NCI-H748 (cell line): ENCODE measurements around the gene WDR64.

Experiments
- DNase-seq: peaks from one replicate; lab custom pipeline; 2025; ENCODE audit not compliant: unreplicated experiment; lab: John Stamatoyannopoulos, UW

The WDR64 gene

GRCh38 chr1:241630899-241631298, 21.2 kb upstream of the WDR64 start:
- no peak for DNase-seq

GRCh38 chr1:241631674-241632073, 20.4 kb upstream of the WDR64 start:
- DNase-seq, result no peak

GRCh38 chr1:241632987-241633386, 19.1 kb upstream of the WDR64 start:
- DNase-seq, result no peak

DNA sequence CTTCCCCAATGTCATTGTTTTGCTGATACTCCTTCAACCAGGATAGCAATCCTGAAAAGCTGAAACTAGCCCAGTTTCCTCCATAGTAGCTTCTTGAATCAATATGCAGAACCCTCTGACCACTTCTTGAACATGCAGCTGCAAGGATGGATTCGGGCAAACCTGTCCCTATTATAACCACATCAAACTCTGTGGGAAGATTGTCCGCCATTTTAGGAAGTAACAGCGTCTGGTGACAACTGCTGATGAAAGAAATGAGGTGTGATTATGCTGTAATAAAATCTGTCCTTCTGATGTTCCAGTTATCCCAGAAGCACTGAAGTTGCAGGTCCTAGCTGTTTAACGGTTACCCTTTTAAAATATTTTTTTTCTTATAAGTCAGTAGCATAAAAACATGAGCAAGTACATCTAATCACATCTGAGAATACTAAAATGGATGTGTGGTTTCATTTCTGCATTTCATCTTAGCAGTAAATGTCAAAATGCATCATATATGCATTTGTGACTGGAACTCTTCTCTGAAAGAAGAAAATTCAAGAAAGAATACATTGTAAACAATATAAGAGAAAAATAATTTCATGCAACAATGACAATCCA, 16.4 kb upstream of the WDR64 start:
- no peak for DNase-seq

GRCh38 chr1:241636291-241636690, 15.8 kb upstream of the WDR64 start:
- DNase-seq, result no peak

DNA sequence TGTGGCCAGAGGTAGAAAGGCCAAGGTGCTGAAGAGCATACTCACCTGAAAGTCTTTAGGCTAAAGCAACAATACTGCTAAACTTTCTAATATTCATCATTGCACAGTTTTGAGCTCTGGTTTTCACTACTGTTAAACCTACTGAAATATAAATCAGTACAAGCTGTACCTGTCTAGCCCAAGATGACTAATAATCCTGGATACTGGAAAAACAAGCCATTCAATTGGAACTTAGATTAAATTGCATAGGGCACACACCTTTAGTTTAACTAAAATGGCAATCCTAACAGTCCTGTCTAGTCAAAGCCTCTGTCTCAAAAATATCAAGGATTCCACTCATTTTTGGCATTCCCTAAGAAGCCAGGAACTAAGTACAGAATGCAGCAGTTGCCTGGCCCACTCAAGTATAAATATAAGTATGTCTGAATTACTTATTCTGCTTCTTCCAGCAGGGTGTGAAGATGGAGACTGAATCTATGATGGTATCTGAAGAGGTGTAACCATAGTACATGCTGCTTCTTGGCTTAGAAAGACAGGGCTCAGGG, 15.0 kb upstream of the WDR64 start:
- DNase-seq, result no peak

DNA sequence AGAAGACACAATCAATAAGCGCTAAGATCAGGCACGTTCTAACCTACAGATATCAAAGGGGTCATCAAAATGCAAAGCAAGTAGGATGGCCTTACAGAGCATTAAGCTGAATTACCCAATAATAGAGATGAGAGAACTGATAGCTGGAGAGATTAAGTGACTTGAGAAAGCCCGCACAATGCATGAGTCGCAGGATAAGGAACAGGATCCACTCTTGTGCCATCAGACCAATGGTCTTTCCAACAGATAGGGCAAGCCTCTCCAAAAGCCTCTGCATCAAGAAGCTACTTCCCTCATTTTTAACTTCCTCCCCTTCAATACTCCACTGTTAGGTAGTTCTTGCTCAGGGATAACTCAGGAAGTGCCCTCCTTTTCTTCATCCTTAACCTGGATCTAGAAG, 14.5 kb upstream of the WDR64 start:
- no peak for DNase-seq

DNA sequence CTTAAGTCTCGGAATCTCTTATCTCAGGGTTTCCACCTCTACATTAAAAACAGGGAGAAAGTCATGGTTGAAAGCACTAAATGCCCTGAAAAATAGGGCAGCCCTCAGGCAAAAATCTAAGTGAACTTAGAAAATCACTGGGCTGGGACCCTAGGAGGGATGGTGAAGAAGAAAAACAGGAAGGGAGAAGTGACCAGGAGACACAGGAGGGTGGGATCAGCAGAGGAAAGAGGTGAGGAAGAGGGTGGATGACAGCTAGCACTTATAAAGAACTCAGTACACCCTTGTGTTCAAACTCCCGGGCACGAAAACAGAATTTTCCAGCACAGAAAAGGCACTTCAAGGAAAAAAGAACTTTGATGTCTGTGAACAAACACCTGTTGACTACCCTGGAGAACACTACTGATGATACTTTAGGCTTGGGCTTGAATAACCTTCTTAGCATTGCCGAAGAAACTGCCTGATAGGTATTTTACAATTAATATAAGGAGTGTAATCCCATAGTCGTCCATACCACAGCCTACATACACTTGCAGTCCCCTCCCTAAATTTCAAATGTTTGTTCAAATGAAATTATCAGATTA, 13.9 kb upstream of the WDR64 start:
- DNase-seq, result no peak

- peak; percentile 6 for DNase-seq
These were observed 13.0 kb upstream of the WDR64 start for GRCh38 chr1:241638909-241639622.

DNA sequence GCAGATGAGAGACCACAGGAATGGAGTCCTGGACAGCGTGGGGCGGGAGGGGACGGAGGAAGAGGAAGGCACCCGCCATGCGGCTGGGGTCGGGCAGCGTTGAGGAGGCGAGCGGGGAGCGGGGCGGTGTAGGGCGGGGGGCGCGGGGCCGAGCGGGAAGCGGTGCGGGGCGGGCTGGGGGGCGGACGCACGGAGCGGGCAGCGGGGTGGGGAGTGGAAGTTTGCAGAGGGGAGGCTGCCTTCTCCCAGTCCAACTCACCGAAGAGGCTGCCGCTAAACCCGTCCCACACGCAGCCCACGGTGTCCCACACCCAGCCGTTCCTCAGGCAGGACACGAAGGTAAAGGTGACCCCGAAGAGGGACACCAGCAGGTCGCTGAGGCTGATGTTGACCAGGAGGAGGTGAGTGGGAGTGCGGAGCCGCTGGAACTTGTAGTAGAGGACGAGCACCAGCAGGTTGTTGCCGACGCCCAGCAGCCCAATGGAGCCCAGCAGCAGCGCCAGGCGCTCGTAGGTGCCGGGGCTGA, 12.4 kb upstream of the WDR64 start:
- DNase-seq, result peak; percentile 75

GRCh38 chr1:241640149-241640866, 11.8 kb upstream of the WDR64 start, which contains the start of the genes CHML and OPN3:
CHML (minus strand) TSS chr1:241640369; CDS start chr1:241635766, 4,603 bp downstream.
OPN3 (minus strand) TSS chr1:241640369; CDS start chr1:241640254, 115 bp downstream.
- DNase-seq, result peak; percentile 90

DNA sequence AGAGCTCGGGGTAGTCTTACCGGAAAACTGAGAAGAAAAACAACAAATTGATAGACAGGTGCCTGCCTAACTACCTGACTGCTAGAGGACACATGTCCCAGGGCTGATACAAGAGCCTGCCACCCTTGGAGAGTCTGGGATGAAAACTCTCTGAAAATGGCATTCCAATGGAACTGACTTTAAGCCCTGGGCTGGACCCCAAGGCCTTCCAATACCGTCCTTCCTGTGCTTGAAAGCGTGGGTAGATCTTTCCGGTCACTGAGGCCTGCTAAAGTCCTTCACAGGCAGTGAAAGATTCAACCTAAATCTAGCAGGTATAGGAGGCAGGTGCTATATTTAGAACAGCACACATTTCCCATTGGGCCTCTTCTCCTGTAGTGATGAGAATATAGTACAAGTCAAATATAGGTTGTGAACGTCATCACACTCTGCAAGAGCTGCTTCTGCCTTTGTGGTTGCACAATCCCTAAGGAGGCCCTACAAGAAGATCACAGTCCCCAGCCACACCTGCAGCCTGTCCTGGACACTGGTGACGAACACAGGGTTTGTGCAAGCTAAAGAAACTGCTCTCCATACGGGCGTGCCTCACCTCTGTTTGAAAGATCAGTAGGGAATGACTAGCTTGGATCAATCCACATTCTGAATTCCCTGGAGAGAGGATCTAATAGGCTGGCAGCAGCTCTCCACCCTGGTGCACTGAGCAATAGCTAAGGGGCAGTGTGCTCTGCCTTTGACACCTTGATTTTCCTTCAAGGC, 11.0 kb upstream of the WDR64 start:
- DNase-seq, result no peak

DNA sequence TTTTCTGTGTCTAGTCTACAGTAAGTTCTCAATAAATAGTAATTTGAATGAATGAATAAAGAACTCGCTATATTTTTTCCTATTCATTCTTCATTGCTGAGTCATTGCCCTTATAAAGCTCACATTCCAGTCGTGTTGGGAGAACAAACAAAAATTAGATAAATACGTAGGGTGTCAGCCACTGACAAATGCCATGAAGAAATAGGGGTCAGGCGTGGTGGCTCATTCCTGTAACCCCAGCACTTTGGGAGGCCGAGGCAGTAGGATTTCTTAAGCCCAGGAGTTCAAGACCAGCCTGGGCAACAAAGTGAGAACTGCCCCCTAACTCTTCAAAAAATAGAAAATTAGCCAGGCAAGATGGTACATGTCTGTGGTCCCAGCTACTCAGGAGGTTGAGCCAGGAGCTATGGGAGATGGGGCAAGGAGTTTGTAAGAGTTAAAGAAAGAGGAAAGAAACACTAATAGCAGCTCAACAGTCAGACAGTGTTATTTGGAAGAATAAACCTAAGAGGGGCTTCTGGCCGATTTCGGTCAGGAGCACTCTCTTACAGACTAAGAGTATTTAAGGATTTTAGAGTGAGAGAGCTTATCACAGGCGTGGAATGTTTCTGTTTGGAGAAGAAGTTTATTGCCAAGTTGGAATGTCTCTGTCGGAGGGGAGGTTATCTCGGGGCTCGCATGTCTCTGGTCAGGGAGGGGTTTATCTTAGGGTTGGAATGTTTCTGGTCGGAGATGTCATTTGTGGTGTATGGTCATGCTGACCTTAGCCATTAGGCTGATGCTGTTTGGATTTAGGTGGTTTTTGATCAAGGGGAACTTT, 10.1 kb upstream of the WDR64 start:
- DNase-seq, result no peak

DNA sequence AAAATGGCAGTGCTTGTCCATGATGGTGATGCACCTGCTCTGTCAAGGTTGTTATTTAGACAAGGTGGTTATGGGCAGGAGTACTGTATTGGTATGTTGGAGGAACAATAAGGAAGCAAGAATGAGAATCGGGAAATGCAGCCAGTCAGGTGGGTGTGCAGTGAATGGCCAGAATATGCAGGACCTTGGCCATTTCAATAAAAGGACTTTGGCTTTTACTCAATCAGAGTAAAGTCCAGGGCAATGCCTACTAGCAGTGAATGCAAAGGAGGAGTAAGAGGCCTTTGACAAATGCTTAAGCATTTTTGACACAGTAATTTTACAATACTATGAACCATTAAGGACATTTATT, 9.5 kb upstream of the WDR64 start:
- DNase-seq, result no peak

GRCh38 chr1:241644259-241644658, 7.8 kb upstream of the WDR64 start:
- DNase-seq, result no peak

GRCh38 chr1:241645199-241645598, 6.9 kb upstream of the WDR64 start:
- no peak for DNase-seq

DNA sequence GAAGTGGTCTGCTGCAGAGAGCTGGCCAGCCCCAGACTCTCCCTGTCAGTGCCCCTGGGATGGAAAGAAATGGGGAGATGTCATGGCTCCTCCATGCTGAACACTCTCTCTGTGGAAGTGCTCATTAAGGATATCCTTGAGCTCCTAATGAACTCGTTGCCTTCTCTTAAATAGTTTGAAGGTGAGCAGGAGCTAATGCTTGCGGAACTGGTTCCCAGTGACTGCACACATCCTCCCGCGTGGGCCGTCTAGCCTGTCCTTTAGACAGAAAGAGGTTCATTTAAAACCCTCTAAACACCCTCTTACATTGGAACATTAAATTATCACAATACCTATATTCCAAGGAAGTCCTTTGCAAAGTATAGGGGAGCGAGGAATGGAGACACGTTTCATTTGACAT, 5.9 kb upstream of the WDR64 start:
- no peak for DNase-seq

DNA sequence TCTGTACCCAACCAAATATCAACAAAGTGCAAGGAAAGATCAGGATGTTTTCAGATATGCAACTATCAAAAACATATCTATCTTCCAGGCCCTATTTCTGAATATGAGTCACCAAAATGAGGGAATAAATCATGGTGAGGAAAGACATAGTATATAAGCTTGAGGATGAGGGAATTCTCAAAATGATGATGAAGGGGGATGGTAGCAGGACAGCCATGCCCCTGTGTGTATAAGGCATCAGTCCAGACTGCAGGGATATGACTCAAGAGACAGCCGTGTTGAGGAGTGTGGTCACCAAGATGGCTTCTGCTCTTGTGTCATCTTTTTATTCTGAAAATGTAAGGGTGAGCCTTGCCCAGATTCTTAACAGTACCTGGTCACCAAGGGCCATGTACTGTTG, 4.4 kb upstream of the WDR64 start:
- DNase-seq, result no peak

- DNase-seq, result peak; percentile 16
These were observed 3.9 kb upstream of the WDR64 start for GRCh38 chr1:241648159-241648558.

DNA sequence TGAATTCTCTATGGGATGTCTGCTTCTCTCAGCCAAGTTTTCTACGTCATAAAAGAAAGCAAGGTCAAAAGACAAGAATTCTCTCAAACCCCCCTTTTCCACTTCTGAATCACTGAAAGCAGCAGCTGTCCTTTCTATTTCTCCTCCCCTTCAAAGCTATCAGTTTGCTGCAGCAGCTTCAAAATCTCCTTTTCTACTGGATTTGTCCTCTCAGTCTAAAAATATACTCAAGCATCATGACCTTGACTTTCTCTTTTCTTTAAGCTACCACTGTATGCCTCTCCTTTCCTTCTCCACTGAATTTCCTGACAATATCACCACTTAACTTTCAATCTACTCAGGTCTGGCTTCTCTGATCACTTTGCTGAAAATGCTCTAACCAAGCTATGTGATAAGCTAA, 1.9 kb downstream of the WDR64 start:
- DNase-seq, result no peak
